Mesenchymal stem cell (in vitro differentiated cells and primary cell): ENCODE data around the gene SLC5A8.

Source experiments
- DNase-seq: peaks from one replicate; pipeline ENCODE4 v3.0.0-alpha.2; 2013
- H2AFZ ChIP-seq: one replicate; pipeline ENCODE4 v1.6.1; 2013; ENCODE audit warnings: low read depth, mild to moderate bottlenecking, control low read depth, inconsistent platforms, low read length, moderate library complexity
- H2AK5ac ChIP-seq: 2 replicates; pipeline ENCODE4 v1.6.1; 2013; ENCODE audit warnings: low read length, moderate library complexity, mild to moderate bottlenecking, inconsistent platforms; ENCODE audit not compliant: severe bottlenecking
- H2BK120ac ChIP-seq: one replicate; pipeline ENCODE4 v1.6.1; 2013; ENCODE audit warnings: low read depth, mild to moderate bottlenecking, inconsistent platforms, low read length, moderate library complexity
- H2BK12ac ChIP-seq, 2 experiments: one replicate each; pipeline ENCODE4 v1.6.1; 2013; ENCODE audit warnings: inconsistent platforms in 2 of 2, low read length in 2 of 2, mild to moderate bottlenecking in 2 of 2, moderate library complexity in 2 of 2, control low read depth in 1 of 2
- H2BK15ac ChIP-seq: one replicate; pipeline ENCODE4 v1.6.1; 2013; ENCODE audit warnings: mild to moderate bottlenecking, low read depth, inconsistent platforms; ENCODE audit not compliant: poor library complexity, severe bottlenecking
- H2BK5ac ChIP-seq: 2 replicates; pipeline ENCODE4 v1.6.1; 2013; ENCODE audit warnings: low read depth, mild to moderate bottlenecking, low read length, control low read depth, inconsistent platforms; ENCODE audit not compliant: poor library complexity, severe bottlenecking
- H3K14ac ChIP-seq, 2 experiments: one replicate each; pipeline ENCODE4 v1.6.1; 2013; ENCODE audit warnings: inconsistent platforms in 2 of 2, low read length in 2 of 2, control low read depth in 1 of 2, mild to moderate bottlenecking in 1 of 2, moderate library complexity in 1 of 2
- H3K18ac ChIP-seq, 2 experiments: one replicate each; pipeline ENCODE4 v1.6.1; 2013; ENCODE audit warnings: inconsistent platforms in 2 of 2, low read length in 2 of 2, control low read depth in 1 of 2, low read depth in 1 of 2, mild to moderate bottlenecking in 1 of 2
- H3K23ac ChIP-seq, 2 experiments: one replicate each; pipeline ENCODE4 v1.6.1; 2013; ENCODE audit warnings: inconsistent platforms in 2 of 2, low read length in 2 of 2, mild to moderate bottlenecking in 2 of 2, moderate library complexity in 2 of 2, control low read depth in 1 of 2
- H3K27ac ChIP-seq: 2 replicates; pipeline ENCODE4 v1.5.1; 2013; ENCODE audit warnings: mild to moderate bottlenecking, moderate library complexity, low read length, control low read depth, inconsistent platforms; ENCODE audit not compliant: poor library complexity, severe bottlenecking
- H3K27me3 ChIP-seq, 2 experiments: 2 replicates each; pipeline versions ENCODE4 v1.6.1 to v1.7.0; 2013; ENCODE audit warnings: low read length in 2 of 2, mild to moderate bottlenecking in 2 of 2, moderate library complexity in 2 of 2, control low read depth in 1 of 2, inconsistent platforms in 1 of 2; ENCODE audit not compliant: control insufficient read depth in 1 of 2, insufficient read depth in 1 of 2
- H3K36me3 ChIP-seq, 2 experiments: 2 replicates each; pipeline versions ENCODE4 v1.6.1 to v1.7.0; 2013; ENCODE audit warnings: low read length in 2 of 2, control low read depth in 1 of 2, inconsistent platforms in 1 of 2, low read depth in 1 of 2, mild to moderate bottlenecking in 1 of 2; ENCODE audit not compliant: insufficient read depth in 2 of 2, control insufficient read depth in 1 of 2
- H3K4ac ChIP-seq, 2 experiments: one replicate each; pipeline ENCODE4 v1.6.1; 2013; ENCODE audit warnings: inconsistent platforms in 2 of 2, low read length in 2 of 2, mild to moderate bottlenecking in 2 of 2, moderate library complexity in 2 of 2, control low read depth in 1 of 2, low read depth in 1 of 2
- H3K4me1 ChIP-seq: 2 replicates; pipeline ENCODE4 v1.6.1; 2013; ENCODE audit warnings: low read depth, low read length, control low read depth; ENCODE audit not compliant: control insufficient read depth, insufficient read depth
- H3K4me2 ChIP-seq: 2 replicates; pipeline ENCODE4 v1.6.1; 2013; ENCODE audit warnings: low read length, mild to moderate bottlenecking, inconsistent platforms; ENCODE audit not compliant: poor library complexity, severe bottlenecking
- H3K4me3 ChIP-seq, 2 experiments: 2 replicates each; pipeline versions ENCODE4 v1.5.1 to v1.7.0; 2013; ENCODE audit warnings: low read length in 2 of 2, mild to moderate bottlenecking in 2 of 2, control low read depth in 1 of 2, low read depth in 1 of 2; ENCODE audit not compliant: insufficient read depth in 1 of 2
- H3K79me1 ChIP-seq: replicated peaks from 2 replicates; pipeline ENCODE4 v1.6.1; 2013; ENCODE audit warnings: mild to moderate bottlenecking, control low read depth, low read length, inconsistent platforms; ENCODE audit not compliant: poor library complexity, severe bottlenecking
- H3K9ac ChIP-seq: 2 replicates; pipeline ENCODE4 v1.7.0; 2013; ENCODE audit warnings: mild to moderate bottlenecking, low read length, moderate library complexity
- H3K9me3 ChIP-seq: 2 replicates; pipeline ENCODE4 v1.7.0; 2013; ENCODE audit warnings: mild to moderate bottlenecking, low read length; ENCODE audit not compliant: control insufficient read depth
- H4K8ac ChIP-seq: one replicate; pipeline ENCODE4 v1.6.1; 2013; ENCODE audit warnings: inconsistent platforms, mild to moderate bottlenecking, low read length, moderate library complexity
- H4K91ac ChIP-seq: one replicate; pipeline ENCODE4 v1.6.1; 2013; ENCODE audit warnings: mild to moderate bottlenecking, low read length, inconsistent platforms
- WGBS: methylation state at CpG from one replicate; pipeline ENCODE4 v1.1.7; 2013; ENCODE audit warnings: mixed read lengths; 5-methylcytosine and 5-hydroxymethylcytosine counted together

Gene SLC5A8

DNA sequence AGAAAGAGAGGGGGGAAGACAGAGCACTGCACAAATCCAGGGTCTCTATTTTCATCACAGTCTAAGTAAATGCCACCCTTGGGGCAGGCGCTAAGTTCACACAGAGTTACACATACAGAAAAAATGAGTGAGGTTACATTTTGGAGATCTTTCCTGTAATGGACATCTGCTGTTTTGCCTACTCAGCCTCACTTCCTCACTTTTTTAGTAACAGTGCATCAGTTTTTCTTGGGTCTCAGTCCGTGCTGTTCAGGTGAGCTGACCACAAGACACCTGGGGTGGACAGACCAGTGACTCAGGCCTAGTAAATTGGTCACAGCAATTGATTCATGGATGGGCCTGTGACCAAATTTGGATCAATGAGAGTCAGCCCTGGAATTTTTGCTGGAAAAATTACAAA lies 33.6 kb upstream of the SLC5A8 start:
- DNase-seq = no peak

DNA sequence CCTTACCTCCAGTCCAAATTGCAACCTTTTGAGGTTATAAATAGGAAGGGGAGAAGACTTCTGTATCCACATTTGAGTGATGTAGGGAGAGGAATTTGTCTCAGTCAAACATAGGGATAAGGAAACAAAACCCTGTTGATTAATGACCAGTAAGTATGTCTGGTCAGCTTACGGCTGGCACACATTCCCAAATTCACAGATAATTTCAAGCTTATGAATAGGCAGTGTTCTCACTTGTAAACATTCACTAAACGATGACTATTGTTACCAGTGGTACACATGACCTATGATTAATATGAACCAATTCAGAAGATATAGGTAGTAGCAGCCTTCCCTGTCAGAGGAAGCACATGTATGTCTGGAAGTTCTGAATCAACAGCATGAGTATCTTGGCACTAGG lies 33.0 kb upstream of the SLC5A8 start:
- no peak for DNase-seq
- Histone ChIP-seq H3K18ac (no peak overlapping the region), H3K9me3 (peaks cover 9% of the 10 kb centered on the region), H3K14ac (no peak overlapping the region), H3K23ac (no peak overlapping the region), H3K36me3 (no peaks in the 10 kb centered on the region), H3K9ac (no peak overlapping the region), H3K4me2 (no peak overlapping the region), H3K79me1 (no peaks in the 10 kb centered on the region), H2BK12ac (no peak overlapping the region), H4K8ac (no peak overlapping the region), H3K4me3 (no peak overlapping the region), H2BK120ac (no peak overlapping the region), H4K91ac (no peak overlapping the region), H2AK5ac (no peak overlapping the region), H2BK15ac (no peak overlapping the region), H2BK5ac (no peak overlapping the region), H3K4ac (no peak overlapping the region), H3K27me3 (no peaks in the 10 kb centered on the region), H3K27ac (no peak overlapping the region), H3K4me1 (no peaks in the 10 kb centered on the region), H2AFZ (no peak overlapping the region)
- WGBS = 83% methylated on average over 2 of the region's 2 CpGs

More for the DNA sequence above, 33.6 kb upstream of the SLC5A8 start:
- H2BK120ac ChIP-seq = no peak overlapping the region
- peaks cover 9% of the 10 kb centered on the region for H3K9me3 ChIP-seq
- H3K79me1 ChIP-seq = no peaks in the 10 kb centered on the region
- 79% methylated on average over 2 of the region's 2 CpGs for WGBS
- H3K14ac ChIP-seq = no peak overlapping the region
- no peak overlapping the region for H3K27ac ChIP-seq
- H2BK12ac ChIP-seq = no peak overlapping the region
- no peaks in the 10 kb centered on the region for H3K27me3 ChIP-seq
- H3K23ac ChIP-seq = no peak overlapping the region
- H3K4me1 ChIP-seq = no peaks in the 10 kb centered on the region
- no peak overlapping the region for H4K8ac ChIP-seq
- no peak overlapping the region for H2AK5ac ChIP-seq
- H3K18ac ChIP-seq = no peak overlapping the region
- H4K91ac ChIP-seq = no peak overlapping the region
- no peak overlapping the region for H2BK5ac ChIP-seq
- H2AFZ ChIP-seq = no peak overlapping the region
- H3K4me2 ChIP-seq = no peak overlapping the region
- H3K4me3 ChIP-seq = no peak overlapping the region
- H3K4ac ChIP-seq = no peak overlapping the region
- H3K36me3 ChIP-seq = no peaks in the 10 kb centered on the region
- H3K9ac ChIP-seq = no peak overlapping the region
- no peak overlapping the region for H2BK15ac ChIP-seq

DNA sequence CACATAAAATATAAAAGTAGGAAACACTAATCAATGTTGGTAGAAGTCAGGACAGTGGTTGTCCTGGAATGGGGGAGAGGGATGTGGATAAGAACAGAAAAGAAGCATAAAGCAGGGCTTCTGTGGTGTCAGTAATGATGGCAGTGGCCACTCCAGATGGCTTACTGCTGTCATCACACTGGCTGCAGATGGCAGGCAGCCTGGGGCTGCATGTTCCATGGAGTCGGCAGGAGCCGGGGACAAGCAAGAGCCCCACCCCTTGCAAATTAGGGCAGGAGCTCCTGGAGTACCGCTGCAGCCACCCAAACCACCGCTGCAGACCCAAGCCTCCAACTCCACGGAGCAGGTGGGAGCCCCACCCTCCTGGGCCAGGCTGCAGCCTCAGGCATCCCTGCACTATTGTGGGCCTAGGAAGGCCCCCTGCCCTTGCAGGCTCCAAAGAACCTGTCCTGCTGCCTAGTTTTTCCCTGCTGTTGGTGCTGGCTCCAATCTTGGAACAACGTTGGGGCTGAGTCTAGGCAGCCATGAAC lies 28.8 kb upstream of the SLC5A8 start:
- Histone ChIP-seq H3K14ac (no peak overlapping the region), H3K79me1 (no peaks in the 10 kb centered on the region)

GRCh38 chr12:101238306-101238705 lies 28.3 kb upstream of the SLC5A8 start:
- H3K14ac ChIP-seq = no peak overlapping the region
- no peaks in the 10 kb centered on the region for H3K27me3 ChIP-seq
- no peak overlapping the region for H3K4me3 ChIP-seq
- no peak overlapping the region for H2BK120ac ChIP-seq
- 94% methylated on average over 2 of the region's 4 CpGs for WGBS
- no peak overlapping the region for H4K8ac ChIP-seq
- H3K9me3 ChIP-seq = peaks cover 9% of the 10 kb centered on the region
- no peak overlapping the region for H2AK5ac ChIP-seq
- no peak overlapping the region for H2BK12ac ChIP-seq
- no peaks in the 10 kb centered on the region for H3K79me1 ChIP-seq
- no peaks in the 10 kb centered on the region for H3K36me3 ChIP-seq
- H3K23ac ChIP-seq = no peak overlapping the region
- H2AFZ ChIP-seq = no peak overlapping the region
- H4K91ac ChIP-seq = no peak overlapping the region
- DNase-seq = no peak
- H2BK15ac ChIP-seq = no peak overlapping the region
- no peak overlapping the region for H3K4me2 ChIP-seq
- H3K4ac ChIP-seq = no peak overlapping the region
- H3K4me1 ChIP-seq = no peaks in the 10 kb centered on the region
- H2BK5ac ChIP-seq = no peak overlapping the region
- no peak overlapping the region for H3K18ac ChIP-seq
- H3K9ac ChIP-seq = no peak overlapping the region
- H3K27ac ChIP-seq = no peak overlapping the region

More for the DNA sequence above, 28.8 kb upstream of the SLC5A8 start:
- Histone ChIP-seq H3K23ac (no peak overlapping the region), H3K27ac (no peak overlapping the region), H2BK5ac (no peak overlapping the region), H2BK12ac (no peak overlapping the region), H2AFZ (no peak overlapping the region), H2BK15ac (no peak overlapping the region), H3K4ac (no peak overlapping the region), H2BK120ac (no peak overlapping the region), H3K9ac (no peak overlapping the region), H2AK5ac (no peak overlapping the region), H3K4me3 (no peak overlapping the region), H3K4me1 (no peaks in the 10 kb centered on the region), H4K8ac (no peak overlapping the region), H4K91ac (no peak overlapping the region), H3K36me3 (no peaks in the 10 kb centered on the region), H3K4me2 (no peak overlapping the region), H3K18ac (no peak overlapping the region), H3K9me3 (peaks cover 9% of the 10 kb centered on the region), H3K27me3 (no peaks in the 10 kb centered on the region)
- no peak for DNase-seq
- 63% methylated on average over 6 of the region's 6 CpGs for WGBS
